NCI-H82 treated with DMSO at 0.1 percent for 48 hours (cell line): ENCODE results near the gene LGR5.

Experiments
- DNase-seq: peaks from one replicate; lab custom pipeline; 2025; ENCODE audit not compliant: unreplicated experiment; lab: John Stamatoyannopoulos, UW

Gene LGR5

GRCh38 chr12:71439613-71440344 lies at the start of gene LGR5:
Gene LGR5 (plus strand): TSS chr12:71439798. CDS start chr12:71440081, 283 bp downstream.
- DNase-seq: no peak

- peak; percentile 85 for DNase-seq
These were observed 47.0 kb upstream of the LGR5 start for GRCh38 chr12:71392521-71393145.

GRCh38 chr12:71393625-71394024 lies 46.0 kb upstream of the LGR5 start:
- no peak for DNase-seq

- no peak for DNase-seq
These were observed 42.1 kb upstream of the LGR5 start for GRCh38 chr12:71397433-71397954.

GRCh38 chr12:71399197-71399596 lies 40.4 kb upstream of the LGR5 start:
- DNase-seq: no peak

GRCh38 chr12:71400481-71400880 lies 39.1 kb upstream of the LGR5 start:
- DNase-seq: no peak

GRCh38 chr12:71405884-71406283 lies 33.7 kb upstream of the LGR5 start:
- DNase-seq: no peak

GRCh38 chr12:71407732-71408131 lies 31.9 kb upstream of the LGR5 start:
- no peak for DNase-seq

GRCh38 chr12:71410844-71411243 lies 28.8 kb upstream of the LGR5 start:
- no peak for DNase-seq

- DNase-seq: no peak
These were observed 28.0 kb upstream of the LGR5 start for GRCh38 chr12:71411635-71412034.

- DNase-seq: peak; percentile 11
These were observed 24.0 kb upstream of the LGR5 start for GRCh38 chr12:71415336-71416231.

- no peak for DNase-seq
These were observed 22.4 kb upstream of the LGR5 start for GRCh38 chr12:71417181-71417580.

GRCh38 chr12:71420775-71421406 lies 18.7 kb upstream of the LGR5 start:
- no peak for DNase-seq

GRCh38 chr12:71425568-71426299 lies 13.9 kb upstream of the LGR5 start:
- DNase-seq: no peak

- DNase-seq: no peak
These were observed 13.1 kb upstream of the LGR5 start for GRCh38 chr12:71426300-71427047.

GRCh38 chr12:71430756-71431155 lies 8.8 kb upstream of the LGR5 start:
- no peak for DNase-seq

GRCh38 chr12:71431991-71432390 lies 7.6 kb upstream of the LGR5 start:
- no peak for DNase-seq

- no peak for DNase-seq
These were observed 6.7 kb upstream of the LGR5 start for GRCh38 chr12:71432936-71433335.

GRCh38 chr12:71436696-71437095 lies 2.9 kb upstream of the LGR5 start:
- DNase-seq: no peak
